K562 (cell line): Measurements from ENCODE around the gene BLCAP. TPM values are rescaled to one million over a fixed set of nuclear protein-coding genes. Genes with fewer than 3 reads are reported as not detected.

Experiments
- ATAC-seq: fragments of 200-7000 bp; cut with Tn5 transposase; 3 replicates; pipeline ENCODE4 v1.9.1; 2020; ENCODE audit warnings: moderate library complexity
- BruUV-seq: library from RNA; stranded (reverse); fragments of 400-500 nt; replicated peaks from 2 replicates; lab custom pipeline; 2021; lab: Mats Ljungman, UMichigan
- CTCF ChIA-PET: fragments of 300-600 bp; formaldehyde crosslinking; extraction: SDS; loops from one replicate; lab custom pipeline; 2021; ENCODE audit warnings: low intra/inter-chr PET ratio; lab: Yijun Ruan, JAX
- POLR2A ChIA-PET: fragments of 300-600, 350-650 bp; sonication (Branson Sonifier 250); formaldehyde crosslinking; extraction: SDS; loops from one replicate; lab custom pipeline; 2021; ENCODE audit warnings: antibody characterized with exemption, inconsistent platforms; lab: Yijun Ruan, JAX
- DNase-seq, 4 experiments: peaks; one replicate each; pipeline versions ENCODE4 v3.0.0 to v3.0.0-alpha.2; 2011 to 2018; ENCODE audit warnings: low spot score in 3 of 4, mixed read lengths in 3 of 4; ENCODE audit errors: extremely low read depth in 1 of 4
- FAIRE-seq: peaks from 2 replicates; lab custom pipeline; 2011; peaks lifted over from hg19 to GRCh38; lab: Jason Lieb, UNC
- H2AFZ ChIP-seq: 2 replicates; pipeline ENCODE4 v1.6.0; 2011; ENCODE audit warnings: low read depth, low read length, control low read depth, inconsistent platforms
- H3K27ac ChIP-seq: fragments of 200-600 bp; 3 replicates; pipeline ENCODE4 v1.8.0; 2011; ENCODE audit warnings: low read depth, mild to moderate bottlenecking, control low read depth, inconsistent platforms, low read length, moderate library complexity, mixed read lengths; ENCODE audit errors: extremely low read depth
- H3K27me3 ChIP-seq, 2 experiments: fragments of 300-600 bp in 1 of 2; 2 replicates in 1 of 2; 3 replicates in 1 of 2; pipeline versions ENCODE4 v1.6.0 to v1.8.0; 2011; ENCODE audit warnings: inconsistent platforms in 2 of 2, low read length in 2 of 2, mild to moderate bottlenecking in 1 of 2, mixed read lengths in 1 of 2, moderate library complexity in 1 of 2; ENCODE audit not compliant: control insufficient read depth in 2 of 2, insufficient read depth in 2 of 2
- H3K36me3 ChIP-seq: fragments of 300-600 bp; 3 replicates; pipeline ENCODE4 v1.8.0; 2011; ENCODE audit warnings: mild to moderate bottlenecking, low read length, inconsistent platforms; ENCODE audit not compliant: control insufficient read depth, insufficient read depth
- H3K4me1 ChIP-seq, 2 experiments: fragments of 200-600 bp in 1 of 2; replicated peaks in 1 of 2; 2 replicates in 1 of 2; 3 replicates in 1 of 2; pipeline versions ENCODE4 v1.5.1 to v1.8.0; 2011; ENCODE audit warnings: inconsistent platforms in 2 of 2, low read length in 2 of 2, mild to moderate bottlenecking in 1 of 2, mixed read lengths in 1 of 2, moderate library complexity in 1 of 2; ENCODE audit not compliant: control insufficient read depth in 2 of 2, insufficient read depth in 2 of 2
- H3K4me2 ChIP-seq: 2 replicates; pipeline ENCODE4 v1.6.1; 2011; ENCODE audit warnings: low read length, control low read depth, inconsistent platforms, mixed read lengths; ENCODE audit not compliant: insufficient read depth
- H3K4me3 ChIP-seq: fragments of 200-600 bp; sonication (generic), shearing (Covaris generic); 2 replicates; pipeline ENCODE4 v1.5.1; 2016; ENCODE audit warnings: control low read depth, inconsistent platforms
- H3K79me2 ChIP-seq: fragments of 200-600 bp; 3 replicates; pipeline ENCODE4 v1.8.0; 2011; ENCODE audit warnings: low read length, inconsistent platforms; ENCODE audit not compliant: control insufficient read depth, insufficient read depth
- H3K9ac ChIP-seq, 2 experiments: 2 replicates each; pipeline versions ENCODE4 v1.6.0 to v1.6.1; 2011; ENCODE audit warnings: low read depth in 2 of 2, low read length in 2 of 2, control low read depth in 1 of 2, inconsistent platforms in 1 of 2, mild to moderate bottlenecking in 1 of 2, mixed read lengths in 1 of 2; ENCODE audit not compliant: insufficient read depth in 1 of 2
- H3K9me1 ChIP-seq: one replicate; pipeline ENCODE4 v1.6.0; 2011; ENCODE audit warnings: inconsistent platforms, mild to moderate bottlenecking, low read length, moderate library complexity; ENCODE audit not compliant: control insufficient read depth, insufficient read depth
- H3K9me3 ChIP-seq: replicated peaks from 2 replicates; pipeline ENCODE4 v1.5.1; 2011; ENCODE audit warnings: low read depth, low read length, inconsistent platforms; ENCODE audit not compliant: control insufficient read depth, insufficient read depth
- H4K20me1 ChIP-seq: replicated peaks from 2 replicates; pipeline ENCODE4 v1.6.1; 2011; ENCODE audit warnings: low read length, inconsistent platforms, mixed read lengths; ENCODE audit not compliant: control insufficient read depth, insufficient read depth
- ARHGAP35 ChIP-seq: fragments of 450-650 bp; IDR thresholded peaks from 2 replicates; pipeline ENCODE4 v1.6.1; 2018; ENCODE audit not compliant: partially characterized antibody
- MAFK ChIP-seq: IDR thresholded peaks from 2 replicates; pipeline ENCODE4 v1.6.1; 2011; ENCODE audit warnings: low read length, improper control_type of control experiment
- NR2C1 ChIP-seq, 2 experiments: fragments of 450-650 bp; IDR thresholded peaks; 2 replicates each; pipeline ENCODE4 v1.6.1; 2017; ENCODE audit warnings: mild to moderate bottlenecking in 2 of 2, antibody characterized with exemption in 1 of 2, inconsistent platforms in 1 of 2, missing compliant biosample characterization in 1 of 2, missing genetic modification characterization in 1 of 2
- PML ChIP-seq: IDR thresholded peaks from 2 replicates; pipeline ENCODE4 v1.6.1; 2012; ENCODE audit warnings: low read length, inconsistent platforms
- SIN3B ChIP-seq: fragments of 450-650 bp; IDR thresholded peaks from 2 replicates; pipeline ENCODE4 v1.6.1; 2017; ENCODE audit warnings: low read depth, mild to moderate bottlenecking, moderate library complexity
- STAT5B ChIP-seq: fragments of 250-450 bp; sonication (Bioruptor Pico); IDR thresholded peaks from 2 replicates; pipeline ENCODE4 v1.8.0; 2021; ENCODE audit warnings: mild to moderate bottlenecking, inconsistent platforms
- ZNF217 ChIP-seq: sonication (generic); formaldehyde crosslinking; IDR thresholded peaks from 2 replicates; pipeline ENCODE4 v1.8.0; 2022; ENCODE audit warnings: mild to moderate bottlenecking, missing genetic modification reagents
- ZNF584 ChIP-seq: fragments of 200-800 bp; sonication (Bioruptor generic); IDR thresholded peaks from 2 replicates; pipeline ENCODE4 v1.6.1; 2016; ENCODE audit warnings: low read depth, mild to moderate bottlenecking, missing genetic modification characterization, missing compliant biosample characterization
- ZNF699 ChIP-seq: fragments of 250-450 bp; sonication (Bioruptor Pico); IDR thresholded peaks from 2 replicates; pipeline ENCODE4 v1.8.0; 2021; ENCODE audit warnings: mild to moderate bottlenecking, moderate library complexity; ENCODE audit not compliant: insufficient replicate concordance
- WGBS: fragments of 100-300 bp; shearing (Covaris generic); methylation state at CpG from one replicate; pipeline ENCODE4 v1.1.6; 2016; ENCODE audit warnings: low coverage, mixed read lengths; ENCODE audit not compliant: insufficient coverage; ENCODE audit errors: missing lambda C conversion rate; 5-methylcytosine and 5-hydroxymethylcytosine counted together
- in situ Hi-C: fragments of 300-500 bp; cut with MboI; formaldehyde crosslinking; loops from 4 replicates; pipeline ENCODE4 v1.15.0; 2018; ENCODE audit warnings: inconsistent platforms, mixed read lengths
- intact Hi-C: fragments of 100-400 bp; cut with micrococcal nuclease; formaldehyde crosslinking; loops from 2 replicates; pipeline ENCODE4 v1.14.2; 2022
- polyA plus RNA-seq, 8 experiments: library from polyadenylated mRNA; depleted of rRNA in 4 of 8; stranded (reverse) in 5 of 8; unstranded in 3 of 8; fragments of >200 nt; fragmentation: Nextera tagmentation in 2 of 8; fragmentation: Illumina TruSeq in 1 of 8; extraction: Ambion mirVana in 2 of 8; extraction: Trizol in 1 of 8; gene quantifications; 2 replicates each; pipeline versions ENCODE4 v1.2.1 to v1.2.3, GENCODE V29; 2011 to 2014; ENCODE audit warnings: inconsistent platforms in 1 of 8, missing spikeins in 1 of 8
- total RNA-seq, 7 experiments: library from RNA; depleted of rRNA in 6 of 7; stranded (reverse); fragments of >200 nt in 6 of 7; fragmentation: Illumina TruSeq in 2 of 7; extraction: Trizol in 2 of 7; gene quantifications; 2 replicates each; pipeline versions ENCODE4 v1.2.1 to v1.2.3, GENCODE V29; 2011 to 2021; ENCODE audit warnings: low replicate concordance in 1 of 7
- TF ChIP-seq, protein P1 (sequence below): fragments of 250-450 bp; sonication (Bioruptor Pico); IDR thresholded peaks from 2 replicates; pipeline ENCODE4 v1.5.0; 2021; ENCODE audit warnings: mild to moderate bottlenecking, borderline replicate concordance
- TF ChIP-seq, protein P2 (sequence below): fragments of 450-650 bp; IDR thresholded peaks from 2 replicates; pipeline ENCODE4 v1.6.1; 2016; ENCODE audit warnings: low read depth, mild to moderate bottlenecking, moderate library complexity

The BLCAP gene
- total and polyA plus RNA-seq, 9 of the 15 experiments (the other 6 are each of a cell fraction or from before 2014, with no cell fraction given): 16.9 to 41.5 (median 27.6) TPM

DNA sequence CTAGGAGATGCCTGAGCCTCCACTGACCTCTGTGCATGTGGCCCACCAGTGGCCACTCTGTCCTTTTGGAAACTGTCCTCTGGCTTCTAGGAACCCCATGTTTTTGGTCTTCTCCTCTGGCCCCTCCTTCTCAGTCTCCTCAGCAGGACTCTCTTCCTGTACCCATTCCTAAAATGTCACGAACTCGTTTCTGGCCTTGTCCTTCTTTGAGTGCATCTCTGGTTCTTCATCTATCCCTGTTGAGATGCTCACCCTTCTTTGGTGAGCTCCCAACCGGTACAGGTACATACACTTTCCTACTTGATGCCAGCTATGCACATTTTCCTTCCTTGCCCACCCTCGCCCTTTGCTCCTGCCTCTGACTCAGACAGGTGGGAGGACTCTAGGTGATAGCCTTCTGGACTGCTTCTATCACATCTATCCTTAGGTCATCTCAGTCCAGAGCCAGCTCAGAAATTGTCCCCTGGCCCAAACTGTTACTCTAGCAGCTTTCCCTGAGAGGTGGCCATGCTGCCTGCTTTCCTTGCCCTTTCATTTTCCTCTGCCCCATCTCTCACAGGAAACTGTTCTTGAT lies 21.4 kb downstream of the BLCAP start:
- Histone ChIP-seq H3K36me3 (no peaks in the 10 kb centered on the region), H3K4me1 (no peaks in the 10 kb centered on the region; a peak in 1 of 5 replicates), H3K4me2 (no peak overlapping the region), H4K20me1 (peaks cover 17% of the 10 kb centered on the region), H3K4me3 (no peak overlapping the region), H3K9me3 (no peaks in the 10 kb centered on the region), H3K9me1 (no peaks in the 10 kb centered on the region), H3K27me3 (no peaks in the 10 kb centered on the region), H2AFZ (no peak overlapping the region), H3K27ac (no peak overlapping the region), H3K9ac (no peak overlapping the region), H3K79me2 (no peaks in the 10 kb centered on the region)
- WGBS: 9% methylated on average over 4 of the region's 4 CpGs
- no peak for ATAC-seq
- intact Hi-C loops: no loop called here
- TF ChIP-seq MAFK (no peak), PML (no peak), ZNF584 (CRISPR knock-in tag) (no peak), ZNF217 (CRISPR knock-in tag) (no peak), ARHGAP35 (no peak), SIN3B (no peak), NR2C1 (IDR thresholded peaks at IDR 0.05) (no peak), NR2C1 (tag; IDR thresholded peaks at IDR 0.05) (no peak), STAT5B (CRISPR knock-in tag) (no peak), ZNF699 (CRISPR knock-in tag) (no peak)
- TF ChIP-seq, protein P1, sequence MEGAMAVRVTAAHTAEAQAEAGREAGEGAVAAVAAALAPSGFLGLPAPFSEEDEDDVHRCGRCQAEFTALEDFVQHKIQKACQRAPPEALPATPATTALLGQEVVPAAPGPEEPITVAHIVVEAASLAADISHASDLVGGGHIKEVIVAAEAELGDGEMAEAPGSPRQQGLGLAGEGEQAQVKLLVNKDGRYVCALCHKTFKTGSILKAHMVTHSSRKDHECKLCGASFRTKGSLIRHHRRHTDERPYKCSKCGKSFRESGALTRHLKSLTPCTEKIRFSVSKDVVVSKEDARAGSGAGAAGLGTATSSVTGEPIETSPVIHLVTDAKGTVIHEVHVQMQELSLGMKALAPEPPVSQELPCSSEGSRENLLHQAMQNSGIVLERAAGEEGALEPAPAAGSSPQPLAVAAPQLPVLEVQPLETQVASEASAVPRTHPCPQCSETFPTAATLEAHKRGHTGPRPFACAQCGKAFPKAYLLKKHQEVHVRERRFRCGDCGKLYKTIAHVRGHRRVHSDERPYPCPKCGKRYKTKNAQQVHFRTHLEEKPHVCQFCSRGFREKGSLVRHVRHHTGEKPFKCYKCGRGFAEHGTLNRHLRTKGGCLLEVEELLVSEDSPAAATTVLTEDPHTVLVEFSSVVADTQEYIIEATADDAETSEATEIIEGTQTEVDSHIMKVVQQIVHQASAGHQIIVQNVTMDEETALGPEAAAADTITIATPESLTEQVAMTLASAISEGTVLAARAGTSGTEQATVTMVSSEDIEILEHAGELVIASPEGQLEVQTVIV (CRISPR knock-in tag): no peak
- TF ChIP-seq, protein P2, sequence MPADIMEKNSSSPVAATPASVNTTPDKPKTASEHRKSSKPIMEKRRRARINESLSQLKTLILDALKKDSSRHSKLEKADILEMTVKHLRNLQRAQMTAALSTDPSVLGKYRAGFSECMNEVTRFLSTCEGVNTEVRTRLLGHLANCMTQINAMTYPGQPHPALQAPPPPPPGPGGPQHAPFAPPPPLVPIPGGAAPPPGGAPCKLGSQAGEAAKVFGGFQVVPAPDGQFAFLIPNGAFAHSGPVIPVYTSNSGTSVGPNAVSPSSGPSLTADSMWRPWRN: no peak
- FAIRE-seq: no peak
- in situ Hi-C loops: no loop called here
- no TSS peak for BruUV-seq
- DNase-seq: no peak
- ChIA-PET CTCF (no interaction called here), POLR2A (interaction anchor here (0.7 to 1.5 kb wide), 5 partner anchors 10 to 415 kb away, joined by 3 to 4 read pairs (median 4); no protein-coding TSS in a partner anchor)
